Measurements from ENCODE around the gene TBC1D14. TPM values are rescaled to one million over a fixed set of nuclear protein-coding genes. Genes with fewer than 3 reads are reported as not detected.
A peak's percentile ranks its signal among the peaks of the same experiment; 100 is the strongest.

The TBC1D14 gene
- total and polyA plus RNA-seq, 9 of the 15 experiments (the other 6 are each of a cell fraction or from before 2014, with no cell fraction given) = 2.1 to 59.6 (median 44.8) TPM

- TF ChIP-seq ZMIZ1 (IDR thresholded peaks at IDR 0.05; ENCODE audit: low read depth in 2 of 2, low read length in 2 of 2) (0 out of 4 replicates have a peak, but pooled peaks of 1 of the 2 experiments have one; percentile 72), ETS1 (conservative IDR thresholded peaks at IDR 0.05; ENCODE audit: control insufficient read depth, low read depth, low read length) (peak; percentile 63; the same call in 1 of the 2 replicates), IRF1 (CRISPR knock-in tag; IDR thresholded peaks at IDR 0.05; ENCODE audit: borderline replicate concordance) (no peak), KDM5B (IDR thresholded peaks at IDR 0.05; ENCODE audit: insufficient replicate concordance, low read depth, low read length) (no peak), CHD4 (IDR thresholded peaks at IDR 0.05; ENCODE audit: insufficient read depth, insufficient replicate concordance, low read depth, low read length, poor library complexity, severe bottlenecking) (no peak), ATF7 (IDR thresholded peaks at IDR 0.05) (peak; percentile 56; the same call in 1 of the 2 replicates), NFATC3 (IDR thresholded peaks at IDR 0.05) (no peak), CTBP1 (IDR thresholded peaks at IDR 0.05; ENCODE audit: borderline replicate concordance) (peak; percentile 77; the same call in 1 of the 2 replicates), ZNF121 (CRISPR knock-in tag; conservative IDR thresholded peaks at IDR 0.05) (no peak), SAP30 (IDR thresholded peaks at IDR 0.05; ENCODE audit: borderline replicate concordance, insufficient read depth, low read depth, low read length, poor library complexity, severe bottlenecking) (peak; percentile 56), NFXL1 (CRISPR knock-in tag; IDR thresholded peaks at IDR 0.05) (no peak)
- TF ChIP-seq, protein P1, sequence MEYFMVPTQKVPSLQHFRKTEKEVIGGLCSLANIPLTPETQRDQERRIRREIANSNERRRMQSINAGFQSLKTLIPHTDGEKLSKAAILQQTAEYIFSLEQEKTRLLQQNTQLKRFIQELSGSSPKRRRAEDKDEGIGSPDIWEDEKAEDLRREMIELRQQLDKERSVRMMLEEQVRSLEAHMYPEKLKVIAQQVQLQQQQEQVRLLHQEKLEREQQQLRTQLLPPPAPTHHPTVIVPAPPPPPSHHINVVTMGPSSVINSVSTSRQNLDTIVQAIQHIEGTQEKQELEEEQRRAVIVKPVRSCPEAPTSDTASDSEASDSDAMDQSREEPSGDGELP (CRISPR knock-in tag; IDR thresholded peaks at IDR 0.05; ENCODE audit: borderline replicate concordance) = peak; percentile 67; the same call in 1 of the 2 replicates
- TF ChIP-seq, protein P2, sequence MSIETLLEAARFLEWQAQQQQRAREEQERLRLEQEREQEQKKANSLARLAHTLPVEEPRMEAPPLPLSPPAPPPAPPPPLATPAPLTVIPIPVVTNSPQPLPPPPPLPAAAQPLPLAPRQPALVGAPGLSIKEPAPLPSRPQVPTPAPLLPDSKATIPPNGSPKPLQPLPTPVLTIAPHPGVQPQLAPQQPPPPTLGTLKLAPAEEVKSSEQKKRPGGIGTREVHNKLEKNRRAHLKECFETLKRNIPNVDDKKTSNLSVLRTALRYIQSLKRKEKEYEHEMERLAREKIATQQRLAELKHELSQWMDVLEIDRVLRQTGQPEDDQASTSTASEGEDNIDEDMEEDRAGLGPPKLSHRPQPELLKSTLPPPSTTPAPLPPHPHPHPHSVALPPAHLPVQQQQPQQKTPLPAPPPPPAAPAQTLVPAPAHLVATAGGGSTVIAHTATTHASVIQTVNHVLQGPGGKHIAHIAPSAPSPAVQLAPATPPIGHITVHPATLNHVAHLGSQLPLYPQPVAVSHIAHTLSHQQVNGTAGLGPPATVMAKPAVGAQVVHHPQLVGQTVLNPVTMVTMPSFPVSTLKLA (conservative IDR thresholded peaks at IDR 0.05) = peak; percentile 52 to 80
- TF ChIP-seq, protein P3, sequence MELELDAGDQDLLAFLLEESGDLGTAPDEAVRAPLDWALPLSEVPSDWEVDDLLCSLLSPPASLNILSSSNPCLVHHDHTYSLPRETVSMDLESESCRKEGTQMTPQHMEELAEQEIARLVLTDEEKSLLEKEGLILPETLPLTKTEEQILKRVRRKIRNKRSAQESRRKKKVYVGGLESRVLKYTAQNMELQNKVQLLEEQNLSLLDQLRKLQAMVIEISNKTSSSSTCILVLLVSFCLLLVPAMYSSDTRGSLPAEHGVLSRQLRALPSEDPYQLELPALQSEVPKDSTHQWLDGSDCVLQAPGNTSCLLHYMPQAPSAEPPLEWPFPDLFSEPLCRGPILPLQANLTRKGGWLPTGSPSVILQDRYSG (tag; conservative IDR thresholded peaks at IDR 0.05; ENCODE audit: low read depth) = no peak
Measured at GRCh38 chr4:7031558-7032449, 122.2 kb downstream of the TBC1D14 start (continued).

Data from K562 (cell line).